OCI-LY3 (cell line): ENCODE measurements around the gene NDUFB10.
"Not testable (repeated sequence)": the region's sequence is repeated elsewhere in the genome, so short reads cannot be mapped to it uniquely, and the experiment has no call there.

Experiments
- H2AFZ ChIP-seq: fragments of 200-600, 300-600 bp; shearing (Covaris generic); 2 replicates; pipeline ENCODE4 v1.6.0; 2014; ENCODE audit warnings: antibody characterized with exemption, low read depth, low read length
- H3K27ac ChIP-seq: fragments of 200-600, 300-600 bp; sonication (generic); 2 replicates; pipeline ENCODE4 v1.5.1; 2014; ENCODE audit warnings: mild to moderate bottlenecking, low read length, moderate library complexity, mixed read lengths
- H3K27me3 ChIP-seq: fragments of 200-600, 300-600 bp; sonication (generic); 2 replicates; pipeline ENCODE4 v1.6.1; 2014; ENCODE audit warnings: low read depth, low read length, mixed read lengths
- H3K36me3 ChIP-seq: fragments of 200-600, 300-600 bp; sonication (generic); replicated peaks from 2 replicates; pipeline ENCODE3; 2014; ENCODE audit warnings: low read depth, low read length, mixed read lengths
- H3K4me1 ChIP-seq: fragments of 300-600, 200-600 bp; sonication (generic); 2 replicates; pipeline ENCODE4 v1.6.1; 2014; ENCODE audit warnings: low read length, mixed read lengths
- H3K4me2 ChIP-seq: fragments of 200-600, 300-600 bp; sonication (generic); 2 replicates; pipeline ENCODE4 v1.6.1; 2014; ENCODE audit warnings: low read length, mixed read lengths
- H3K4me3 ChIP-seq: fragments of 300-600, 200-600 bp; sonication (generic); 2 replicates; pipeline ENCODE4 v1.5.1; 2014; ENCODE audit warnings: antibody characterized with exemption, mild to moderate bottlenecking, low read length, moderate library complexity
- H3K79me2 ChIP-seq: fragments of 300-600, 200-600 bp; shearing (Covaris generic); 2 replicates; pipeline ENCODE4 v1.6.1; 2014; ENCODE audit warnings: mild to moderate bottlenecking, low read length, mixed read lengths
- H3K9ac ChIP-seq: fragments of 300-600, 200-600 bp; shearing (Covaris generic); 2 replicates; pipeline ENCODE4 v1.6.0; 2014; ENCODE audit warnings: mild to moderate bottlenecking, low read length, moderate library complexity
- H3K9me3 ChIP-seq: fragments of 200-600, 300-600 bp; shearing (Covaris generic); 2 replicates; pipeline ENCODE4 v1.6.1; 2014; ENCODE audit warnings: low read length, mixed read lengths; ENCODE audit not compliant: insufficient read depth
- H4K20me1 ChIP-seq: fragments of 200-600, 300-600 bp; sonication (generic); 2 replicates; pipeline ENCODE4 v1.6.1; 2016; ENCODE audit warnings: low read length, mixed read lengths; ENCODE audit not compliant: insufficient read depth
- EZH2phosphoT487 ChIP-seq: fragments of 200-600 bp; shearing (Covaris generic); IDR thresholded peaks from 2 replicates; pipeline ENCODE4 v1.6.1; 2018; ENCODE audit warnings: antibody characterized with exemption, mixed run types, low read depth
- TF ChIP-seq, protein P1 (sequence below): fragments of 200-600, 300-600 bp; sonication (generic); IDR thresholded peaks from 2 replicates; pipeline ENCODE4 v1.5.1; 2014; ENCODE audit warnings: antibody characterized with exemption, low read length, low read depth

The NDUFB10 gene

DNA sequence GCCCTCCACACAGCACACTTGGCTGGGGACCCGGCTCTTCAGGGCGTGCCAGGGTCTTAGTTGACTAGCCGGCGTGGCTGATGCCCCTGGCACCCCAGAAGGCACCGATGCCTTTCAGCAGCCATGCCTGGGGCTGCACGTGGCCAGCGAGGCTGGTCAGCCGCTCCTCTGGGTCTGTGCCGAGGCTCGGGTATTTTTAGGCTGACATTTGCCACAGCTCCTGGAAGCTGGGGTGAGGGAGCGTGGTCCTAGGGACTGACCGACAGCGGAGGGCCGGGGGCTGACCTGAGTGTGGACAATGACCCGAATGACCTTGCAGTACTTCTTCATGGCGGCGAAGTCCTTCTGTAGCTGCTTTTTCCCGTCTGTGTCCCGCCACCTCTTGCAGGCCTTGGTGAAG is 8.8 kb upstream of the NDUFB10 start:
- Histone ChIP-seq H3K27me3 (no peaks in the 10 kb centered on the region), H3K9me3 (no peaks in the 10 kb centered on the region), H3K4me2 (no peak overlapping the region), H3K9ac (no peak overlapping the region), H3K79me2 (no peaks in the 10 kb centered on the region), H3K36me3 (no peaks in the 10 kb centered on the region), H4K20me1 (no peaks in the 10 kb centered on the region), H3K4me1 (no peaks in the 10 kb centered on the region), H3K27ac (no peak overlapping the region), H3K4me3 (no peak overlapping the region), H2AFZ (no peak overlapping the region)
- TF ChIP-seq EZH2phosphoT487, result no peak
- TF ChIP-seq, protein P1, sequence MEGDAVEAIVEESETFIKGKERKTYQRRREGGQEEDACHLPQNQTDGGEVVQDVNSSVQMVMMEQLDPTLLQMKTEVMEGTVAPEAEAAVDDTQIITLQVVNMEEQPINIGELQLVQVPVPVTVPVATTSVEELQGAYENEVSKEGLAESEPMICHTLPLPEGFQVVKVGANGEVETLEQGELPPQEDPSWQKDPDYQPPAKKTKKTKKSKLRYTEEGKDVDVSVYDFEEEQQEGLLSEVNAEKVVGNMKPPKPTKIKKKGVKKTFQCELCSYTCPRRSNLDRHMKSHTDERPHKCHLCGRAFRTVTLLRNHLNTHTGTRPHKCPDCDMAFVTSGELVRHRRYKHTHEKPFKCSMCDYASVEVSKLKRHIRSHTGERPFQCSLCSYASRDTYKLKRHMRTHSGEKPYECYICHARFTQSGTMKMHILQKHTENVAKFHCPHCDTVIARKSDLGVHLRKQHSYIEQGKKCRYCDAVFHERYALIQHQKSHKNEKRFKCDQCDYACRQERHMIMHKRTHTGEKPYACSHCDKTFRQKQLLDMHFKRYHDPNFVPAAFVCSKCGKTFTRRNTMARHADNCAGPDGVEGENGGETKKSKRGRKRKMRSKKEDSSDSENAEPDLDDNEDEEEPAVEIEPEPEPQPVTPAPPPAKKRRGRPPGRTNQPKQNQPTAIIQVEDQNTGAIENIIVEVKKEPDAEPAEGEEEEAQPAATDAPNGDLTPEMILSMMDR, result no peak

DNA sequence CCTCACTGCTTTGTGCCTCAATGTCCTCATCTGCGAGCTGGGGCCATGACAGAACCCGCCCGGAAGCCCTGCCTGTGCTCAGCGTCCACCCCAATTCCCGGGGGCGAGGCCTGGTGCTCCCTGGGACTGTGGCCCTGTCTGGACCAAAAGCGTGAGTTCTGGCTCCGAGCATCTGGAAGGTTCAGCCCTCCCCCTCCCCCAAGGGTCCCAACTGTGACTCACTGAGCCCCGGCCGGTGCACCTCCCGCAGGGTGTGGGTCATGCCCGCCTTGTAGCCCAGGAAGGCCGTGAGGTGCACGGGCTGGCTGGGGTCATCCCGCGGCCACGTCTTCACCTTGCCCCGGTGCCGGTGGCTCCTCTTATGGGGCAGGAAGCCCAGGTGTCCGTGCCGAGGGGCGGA is 5.6 kb upstream of the NDUFB10 start:
- H3K79me2 ChIP-seq, result no peaks in the 10 kb centered on the region
- no peak overlapping the region for H3K9ac ChIP-seq
- no peaks in the 10 kb centered on the region for H4K20me1 ChIP-seq
- H3K4me2 ChIP-seq, result no peak overlapping the region
- H3K4me1 ChIP-seq, result no peaks in the 10 kb centered on the region; the same call in 1 of the 2 replicates
- no peaks in the 10 kb centered on the region for H3K9me3 ChIP-seq
- H3K27me3 ChIP-seq, result no peaks in the 10 kb centered on the region
- no peaks in the 10 kb centered on the region for H3K36me3 ChIP-seq
- no peak overlapping the region for H3K27ac ChIP-seq
- no peak overlapping the region for H3K4me3 ChIP-seq
- TF ChIP-seq EZH2phosphoT487, result no peak
- TF ChIP-seq, protein P1, result no peak
- no peak overlapping the region for H2AFZ ChIP-seq

DNA sequence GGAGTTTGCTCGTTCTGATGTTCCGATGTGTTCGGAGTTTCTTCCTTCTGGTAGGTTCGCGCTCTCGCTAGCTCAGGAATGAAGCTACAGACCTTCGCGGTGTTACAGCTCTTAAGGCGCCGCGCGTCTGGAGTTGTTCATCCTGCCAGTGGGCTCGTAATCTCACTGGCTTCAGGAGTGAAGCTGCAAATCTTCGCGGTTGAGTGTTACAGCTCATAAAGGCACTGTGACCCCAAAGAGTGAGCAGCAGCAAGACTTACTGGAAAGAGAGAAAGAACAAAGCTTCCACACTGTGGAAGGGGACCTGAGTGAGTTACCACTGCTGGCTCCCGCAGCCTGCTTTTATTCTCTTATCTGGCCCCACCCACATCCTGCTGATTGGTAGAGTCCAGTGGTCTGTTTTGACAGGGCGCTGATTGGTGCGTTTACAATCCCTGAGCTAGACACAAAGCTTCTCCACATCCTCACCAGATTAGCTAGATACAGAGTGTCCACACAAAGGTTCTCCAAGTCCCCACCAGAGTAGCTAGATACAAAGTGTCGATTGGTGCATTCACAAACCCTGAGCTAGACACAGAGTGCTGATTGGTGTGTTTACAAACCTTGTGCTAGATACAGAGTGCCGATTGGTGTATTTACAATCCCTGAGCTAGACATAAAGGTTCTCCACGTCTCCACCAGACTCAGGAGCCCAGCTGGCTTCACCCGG is 1.8 kb upstream of the NDUFB10 start:
- not testable (repeated sequence) for H3K9ac ChIP-seq, H3K36me3 ChIP-seq, H3K4me2 ChIP-seq, H2AFZ ChIP-seq, H3K9me3 ChIP-seq, H3K27me3 ChIP-seq, H3K4me3 ChIP-seq, H3K27ac ChIP-seq
- Histone ChIP-seq H3K79me2 (peaks cover 30% of the 10 kb centered on the region), H3K4me1 (peaks cover 27% of the 10 kb centered on the region), H4K20me1 (peaks cover 16% of the 10 kb centered on the region)

DNA sequence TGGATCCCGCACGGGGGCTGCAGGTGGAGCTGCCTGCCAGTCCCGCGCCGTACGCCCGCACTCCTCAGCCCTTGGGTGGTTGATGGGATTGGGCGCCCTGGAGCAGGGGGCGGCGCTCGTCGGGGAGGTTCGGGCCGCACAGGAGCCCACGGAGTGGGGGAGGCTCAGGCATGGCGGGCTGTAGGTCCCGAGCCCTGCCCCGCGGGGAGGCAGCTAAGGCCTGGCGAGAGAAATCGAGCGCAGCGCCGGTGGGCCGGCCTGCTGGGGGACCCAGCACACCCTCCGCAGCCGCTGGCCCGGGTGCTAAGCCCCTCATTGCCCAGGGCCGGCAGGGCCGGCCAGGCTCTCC is 1.2 kb upstream of the NDUFB10 start:
- peaks cover 13% of the 10 kb centered on the region for H3K36me3 ChIP-seq
- H3K9me3 ChIP-seq, H3K27ac ChIP-seq, H3K9ac ChIP-seq, H3K4me3 ChIP-seq, H3K27me3 ChIP-seq, H2AFZ ChIP-seq, H3K4me2 ChIP-seq: not testable (repeated sequence)
- H3K79me2 ChIP-seq, result peaks cover 35% of the 10 kb centered on the region
- peaks cover 22% of the 10 kb centered on the region for H4K20me1 ChIP-seq
- peaks cover 32% of the 10 kb centered on the region for H3K4me1 ChIP-seq

DNA sequence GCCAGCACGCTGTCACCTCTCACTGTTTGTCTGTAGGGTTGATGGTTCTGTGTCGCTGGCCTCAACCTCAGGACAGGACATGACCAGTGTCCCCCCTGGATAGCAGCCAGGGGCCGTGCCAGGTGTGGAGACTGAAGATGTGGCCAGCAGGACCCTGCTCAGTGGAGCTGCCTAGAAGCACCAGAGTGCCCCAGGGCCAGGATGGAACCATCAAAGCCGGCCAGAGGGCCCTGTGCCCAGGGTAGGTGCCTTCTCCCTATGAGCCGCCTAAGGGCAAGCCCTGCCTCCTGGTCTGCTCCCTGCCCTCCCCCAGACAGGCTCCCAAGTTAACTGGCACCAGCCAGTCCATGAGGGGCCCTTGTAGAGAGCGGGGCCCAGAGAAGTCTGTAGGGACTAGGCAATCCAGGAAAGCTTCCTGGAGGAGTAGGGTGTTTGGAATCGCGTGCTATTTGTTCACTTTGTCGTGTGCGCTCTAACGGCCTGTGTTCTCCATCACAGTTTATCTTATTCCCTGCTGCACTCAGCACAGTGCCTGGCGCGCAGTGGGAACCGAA is 546 bp upstream of the NDUFB10 start:
- Histone ChIP-seq H3K79me2 (peaks cover 42% of the 10 kb centered on the region), H3K36me3 (peaks cover 20% of the 10 kb centered on the region), H3K4me3 (peak overlapping the region; percentile 89), H3K27ac (no peak overlapping the region), H3K27me3 (no peaks in the 10 kb centered on the region), H2AFZ (peak overlapping the region; percentile 89; the same call in 1 of the 2 replicates), H3K9me3 (no peaks in the 10 kb centered on the region), H3K4me1 (peaks cover 34% of the 10 kb centered on the region), H4K20me1 (peaks cover 28% of the 10 kb centered on the region), H3K9ac (peak overlapping the region; percentile 41; the same call in 1 of the 2 replicates), H3K4me2 (peak overlapping the region; percentile 84)
- TF ChIP-seq, protein P1, result no peak
- TF ChIP-seq EZH2phosphoT487, result no peak
